PC-3 (cell line): ENCODE data around the gene NHLRC1.

ENCODE experiments used
- EZH2phosphoT487 ChIP-seq: fragments of 300-600 bp; sonication (generic); IDR thresholded peaks from 2 replicates; pipeline ENCODE4 v1.6.1; 2018; ENCODE audit warnings: mild to moderate bottlenecking, antibody characterized with exemption, low read length, borderline replicate concordance
- TF ChIP-seq, protein P1 (sequence below): fragments of 300-600 bp; sonication (generic); conservative IDR thresholded peaks from 2 replicates; pipeline ENCODE4 v1.5.1; 2017; ENCODE audit warnings: antibody characterized with exemption, low read depth, mild to moderate bottlenecking, low read length

DNA sequence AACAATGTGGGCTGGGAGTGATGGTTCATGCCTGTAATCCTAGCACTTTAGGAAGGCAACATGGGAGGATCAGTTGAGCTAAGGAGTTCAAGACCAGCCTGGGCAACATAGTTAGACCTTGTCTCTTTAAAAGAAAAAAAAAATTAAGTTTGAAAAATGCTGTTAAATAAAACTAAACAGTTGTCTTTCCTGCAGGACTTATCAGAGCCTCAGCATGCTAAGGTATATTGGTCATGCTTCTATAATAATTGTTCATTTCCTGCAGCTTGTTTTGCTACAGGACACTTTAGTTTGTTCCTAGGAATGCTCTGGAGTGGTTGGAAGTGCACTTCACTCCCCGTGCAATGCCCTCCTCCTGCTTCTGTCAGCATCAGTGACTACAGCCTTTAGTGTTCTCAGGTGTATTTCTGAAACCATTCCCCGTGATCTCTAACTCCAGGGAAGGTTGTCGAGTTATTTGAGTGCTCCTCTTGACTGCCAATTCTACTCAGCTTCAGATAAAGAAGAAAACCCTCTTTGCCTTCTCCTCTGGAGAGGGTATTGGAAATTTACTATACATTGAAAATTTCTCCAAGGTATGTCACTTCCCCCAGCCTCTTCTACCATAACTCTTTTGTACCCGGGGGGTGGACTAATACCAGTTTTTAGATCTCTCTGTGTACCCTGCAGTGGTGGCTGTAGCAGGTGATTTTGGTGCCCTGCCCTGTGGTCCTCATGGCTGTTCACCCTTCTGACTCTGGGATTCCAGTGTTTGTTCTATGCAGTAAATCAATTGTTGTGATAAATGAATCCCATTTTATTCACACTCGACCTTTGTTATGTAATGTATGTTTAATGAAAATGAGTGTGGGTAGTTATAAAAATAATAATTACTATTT lies 33.8 kb downstream of the NHLRC1 start:
- TF ChIP-seq EZH2phosphoT487: no peak
- TF ChIP-seq, protein P1, sequence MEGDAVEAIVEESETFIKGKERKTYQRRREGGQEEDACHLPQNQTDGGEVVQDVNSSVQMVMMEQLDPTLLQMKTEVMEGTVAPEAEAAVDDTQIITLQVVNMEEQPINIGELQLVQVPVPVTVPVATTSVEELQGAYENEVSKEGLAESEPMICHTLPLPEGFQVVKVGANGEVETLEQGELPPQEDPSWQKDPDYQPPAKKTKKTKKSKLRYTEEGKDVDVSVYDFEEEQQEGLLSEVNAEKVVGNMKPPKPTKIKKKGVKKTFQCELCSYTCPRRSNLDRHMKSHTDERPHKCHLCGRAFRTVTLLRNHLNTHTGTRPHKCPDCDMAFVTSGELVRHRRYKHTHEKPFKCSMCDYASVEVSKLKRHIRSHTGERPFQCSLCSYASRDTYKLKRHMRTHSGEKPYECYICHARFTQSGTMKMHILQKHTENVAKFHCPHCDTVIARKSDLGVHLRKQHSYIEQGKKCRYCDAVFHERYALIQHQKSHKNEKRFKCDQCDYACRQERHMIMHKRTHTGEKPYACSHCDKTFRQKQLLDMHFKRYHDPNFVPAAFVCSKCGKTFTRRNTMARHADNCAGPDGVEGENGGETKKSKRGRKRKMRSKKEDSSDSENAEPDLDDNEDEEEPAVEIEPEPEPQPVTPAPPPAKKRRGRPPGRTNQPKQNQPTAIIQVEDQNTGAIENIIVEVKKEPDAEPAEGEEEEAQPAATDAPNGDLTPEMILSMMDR: no peak
